ENCODE measurements around the gene FADS6.

GRCh38 chr17:74865504-74866197, 27.8 kb downstream of the FADS6 start:
- TF ChIP-seq CTCF (IDR thresholded peaks at IDR 0.05 in 4 of 5, conservative IDR thresholded peaks at IDR 0.05 in 1 of 5): no peak
- TF ChIP-seq POLR2A (IDR thresholded peaks at IDR 0.05): no peak

Measured in gastrocnemius medialis (tissue), 4 donors.